GM23248 (cell line): Measurements from ENCODE around the gene SH3TC2.

Experiments
- EZH2 ChIP-seq: fragments of 200-600 bp; sonication (generic); IDR thresholded peaks from 2 replicates; pipeline ENCODE4 v1.6.1; 2018; ENCODE audit warnings: antibody characterized with exemption, mild to moderate bottlenecking; ENCODE audit not compliant: insufficient read depth, poor library complexity, severe bottlenecking
- EZH2phosphoT487 ChIP-seq: fragments of 200-600 bp; sonication (generic); IDR thresholded peaks from 2 replicates; pipeline ENCODE4 v1.6.1; 2018; ENCODE audit warnings: antibody characterized with exemption, moderate library complexity, mild to moderate bottlenecking, low read depth; ENCODE audit not compliant: insufficient read depth

DNA sequence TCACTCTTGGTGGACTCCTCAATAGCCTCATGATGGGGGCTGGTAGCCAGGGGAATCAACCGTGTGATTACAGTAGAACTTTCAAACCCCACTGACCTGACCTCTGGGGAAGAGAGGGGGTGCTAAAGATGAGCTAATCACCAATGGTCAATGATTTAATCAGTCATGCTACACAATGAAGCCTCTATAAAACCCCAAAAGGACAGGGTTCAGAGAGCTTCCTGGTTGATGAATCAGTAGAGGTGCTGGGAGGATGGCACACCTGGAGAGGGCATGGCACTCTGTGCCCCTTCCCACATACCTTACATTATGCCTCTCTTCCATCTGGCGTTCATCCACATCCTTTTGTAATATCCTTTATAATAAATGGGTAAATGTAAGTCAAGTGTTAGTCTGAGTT, 8.9 kb upstream of the SH3TC2 start:
- TF ChIP-seq EZH2 = no peak
- no peak for TF ChIP-seq EZH2phosphoT487
